ENCODE data around the gene HIP1R.

HIP1R gene

GRCh38 chr12:122834104-122834920 lies 945 bp upstream of the HIP1R start:
- DNase-seq (ENCODE audit: low read depth), result no peak

GRCh38 chr12:122835750-122836026 lies 431 bp downstream of the HIP1R start:
- DNase-seq (ENCODE audit: low read depth), result no peak

GRCh38 chr12:122836027-122836921 lies 1.0 kb downstream of the HIP1R start:
- no peak for DNase-seq (ENCODE audit: low read depth)

GRCh38 chr12:122837306-122838265 lies 2.3 kb downstream of the HIP1R start:
- no peak for DNase-seq (ENCODE audit: low read depth)

- no peak for DNase-seq (ENCODE audit: low read depth)
Observed at GRCh38 chr12:122838841-122839240, 3.6 kb downstream of the HIP1R start.

GRCh38 chr12:122839907-122840554 lies 4.8 kb downstream of the HIP1R start:
- no peak for DNase-seq (ENCODE audit: low read depth)

GRCh38 chr12:122840580-122841513 lies 5.6 kb downstream of the HIP1R start:
- DNase-seq (ENCODE audit: low read depth), result no peak

GRCh38 chr12:122841544-122842321 lies 6.5 kb downstream of the HIP1R start:
- no peak for DNase-seq (ENCODE audit: low read depth)

GRCh38 chr12:122842505-122843405 lies 7.5 kb downstream of the HIP1R start:
- no peak for DNase-seq (ENCODE audit: low read depth)

- no peak for DNase-seq (ENCODE audit: low read depth)
Observed at GRCh38 chr12:122843455-122843854, 8.2 kb downstream of the HIP1R start.

- no peak for DNase-seq (ENCODE audit: low read depth)
Observed at GRCh38 chr12:122844366-122844971, 9.2 kb downstream of the HIP1R start.

- DNase-seq (ENCODE audit: low read depth), result no peak
Observed at GRCh38 chr12:122845041-122845864, 10.0 kb downstream of the HIP1R start.

GRCh38 chr12:122845865-122846621 lies 10.8 kb downstream of the HIP1R start:
- no peak for DNase-seq (ENCODE audit: low read depth)

- DNase-seq (ENCODE audit: low read depth), result no peak
Observed at GRCh38 chr12:122846622-122847515, 11.6 kb downstream of the HIP1R start.

GRCh38 chr12:122847516-122847836 lies 12.2 kb downstream of the HIP1R start:
- no peak for DNase-seq (ENCODE audit: low read depth)

Measured in T-helper 22 cell (primary cell).